H9 (cell line): Measurements from ENCODE around the gene MICU1. TPM values are rescaled to one million over a fixed set of nuclear protein-coding genes. Genes with fewer than 3 reads are reported as not detected.

Experiments
- DNase-seq: peaks from one replicate; pipeline ENCODE4 v3.0.0-alpha.2; 2017
- H2AFZ ChIP-seq: one replicate; pipeline ENCODE4 v1.6.1; 2013; ENCODE audit warnings: mild to moderate bottlenecking, low read length, control low read depth, moderate library complexity
- H2AK5ac ChIP-seq: 2 replicates; pipeline ENCODE4 v1.6.1; 2013; ENCODE audit warnings: low read length, control low read depth, mixed read lengths; ENCODE audit not compliant: insufficient read length
- H2BK120ac ChIP-seq: one replicate; pipeline ENCODE4 v1.6.1; 2013; ENCODE audit warnings: low read depth, mild to moderate bottlenecking, low read length, control low read depth, inconsistent platforms; ENCODE audit not compliant: poor library complexity, severe bottlenecking
- H2BK12ac ChIP-seq: 2 replicates; pipeline ENCODE4 v1.6.1; 2013; ENCODE audit warnings: low read length, control low read depth, mixed read lengths, low read depth; ENCODE audit not compliant: insufficient read length
- H2BK15ac ChIP-seq: 2 replicates; pipeline ENCODE4 v1.6.1; 2013; ENCODE audit warnings: low read depth, low read length, control low read depth
- H2BK20ac ChIP-seq: one replicate; pipeline ENCODE4 v1.6.1; 2013; ENCODE audit warnings: low read depth, mild to moderate bottlenecking, low read length, control low read depth, inconsistent platforms; ENCODE audit not compliant: poor library complexity, severe bottlenecking
- H2BK5ac ChIP-seq: 2 replicates; pipeline ENCODE4 v1.6.1; 2013; ENCODE audit warnings: low read length, control low read depth, mixed read lengths; ENCODE audit not compliant: insufficient read length
- H3K14ac ChIP-seq: 2 replicates; pipeline ENCODE4 v1.6.1; 2013; ENCODE audit warnings: low read length, control low read depth; ENCODE audit not compliant: insufficient read depth
- H3K18ac ChIP-seq: 2 replicates; pipeline ENCODE4 v1.6.1; 2013; ENCODE audit warnings: low read depth, mild to moderate bottlenecking, mixed read lengths, low read length, control low read depth; ENCODE audit not compliant: insufficient read length
- H3K23ac ChIP-seq: 2 replicates; pipeline ENCODE4 v1.6.1; 2013; ENCODE audit warnings: low read length, control low read depth, mixed read lengths, low read depth; ENCODE audit not compliant: insufficient read length
- H3K23me2 ChIP-seq: 2 replicates; pipeline ENCODE4 v1.6.1; 2013; ENCODE audit warnings: low read depth, mild to moderate bottlenecking, mixed read lengths, low read length, control low read depth; ENCODE audit not compliant: insufficient read length, poor library complexity, severe bottlenecking
- H3K27ac ChIP-seq: 2 replicates; pipeline ENCODE4 v1.5.1; 2013; ENCODE audit warnings: low read length, control low read depth, mixed read lengths, low read depth; ENCODE audit not compliant: insufficient read length
- H3K27me3 ChIP-seq: 2 replicates; pipeline ENCODE4 v1.6.1; 2013; ENCODE audit warnings: low read length, control low read depth, inconsistent platforms; ENCODE audit not compliant: insufficient read depth
- H3K4ac ChIP-seq: 2 replicates; pipeline ENCODE4 v1.6.1; 2013; ENCODE audit warnings: low read depth, mild to moderate bottlenecking, control low read depth, inconsistent platforms, low read length, moderate library complexity
- H3K4me1 ChIP-seq: 2 replicates; pipeline ENCODE4 v1.6.1; 2013; ENCODE audit warnings: low read length, control low read depth, inconsistent platforms; ENCODE audit not compliant: insufficient read depth
- H3K4me2 ChIP-seq: 2 replicates; pipeline ENCODE4 v1.6.1; 2013; ENCODE audit warnings: low read length, control low read depth, mixed read lengths; ENCODE audit not compliant: insufficient read length, insufficient read depth
- H3K56ac ChIP-seq: 2 replicates; pipeline ENCODE4 v1.6.1; 2013; ENCODE audit warnings: low read depth, mild to moderate bottlenecking, mixed read lengths, low read length, control low read depth; ENCODE audit not compliant: insufficient read length
- H3K79me1 ChIP-seq: 2 replicates; pipeline ENCODE4 v1.6.1; 2013; ENCODE audit warnings: low read depth, mild to moderate bottlenecking, moderate library complexity, low read length, control low read depth, inconsistent platforms; ENCODE audit not compliant: insufficient read depth, poor library complexity, severe bottlenecking
- H3K79me2 ChIP-seq: 2 replicates; pipeline ENCODE4 v1.6.1; 2013; ENCODE audit warnings: low read length, control low read depth, inconsistent platforms; ENCODE audit not compliant: insufficient read depth
- H3K9ac ChIP-seq: 2 replicates; pipeline ENCODE4 v1.6.1; 2013; ENCODE audit warnings: low read length, control low read depth, mixed read lengths; ENCODE audit not compliant: insufficient read length; ENCODE audit errors: extremely low read depth
- H3K9me3 ChIP-seq: one replicate; pipeline ENCODE4 v1.6.1; 2013; ENCODE audit warnings: low read depth, low read length, inconsistent platforms; ENCODE audit not compliant: control insufficient read depth
- H3T11ph ChIP-seq: one replicate; pipeline ENCODE4 v1.6.1; 2013; ENCODE audit warnings: mild to moderate bottlenecking, low read length, control low read depth, inconsistent platforms
- H4K20me1 ChIP-seq: one replicate; pipeline ENCODE4 v1.6.1; 2013; ENCODE audit not compliant: control insufficient read depth, insufficient read length, insufficient read depth
- H4K5ac ChIP-seq: 2 replicates; pipeline ENCODE4 v1.6.1; 2013; ENCODE audit warnings: low read depth, mild to moderate bottlenecking, mixed read lengths, low read length, control low read depth; ENCODE audit not compliant: insufficient read length
- H4K8ac ChIP-seq: replicated peaks from 2 replicates; pipeline ENCODE4 v1.6.1; 2013; ENCODE audit warnings: low read length, control low read depth, mixed read lengths, low read depth; ENCODE audit not compliant: insufficient read length
- H4K91ac ChIP-seq: 2 replicates; pipeline ENCODE4 v1.6.1; 2013; ENCODE audit warnings: low read depth, mild to moderate bottlenecking, moderate library complexity, mixed read lengths, low read length, control low read depth; ENCODE audit not compliant: insufficient read length
- H3K27ac Mint-ChIP-seq, 3 experiments: 2 replicates in 2 of 3; 3 replicates in 1 of 3; pipeline ENCODE4 v1.8.0; 2020 to 2021; ENCODE audit warnings: mixed read lengths in 3 of 3, mild to moderate bottlenecking in 1 of 3, moderate library complexity in 1 of 3
- H3K27me3 Mint-ChIP-seq: 2 replicates; pipeline ENCODE4 v1.8.0; 2021; ENCODE audit warnings: low read depth, mild to moderate bottlenecking, moderate library complexity, mixed read lengths
- H3K36me3 Mint-ChIP-seq, 3 experiments: 2 replicates in 2 of 3; 3 replicates in 1 of 3; pipeline ENCODE4 v1.8.0; 2020 to 2021; ENCODE audit warnings: low read depth in 3 of 3, mixed read lengths in 3 of 3; ENCODE audit not compliant: insufficient read depth in 1 of 3
- H3K4me1 Mint-ChIP-seq, 2 experiments: 2 replicates each; pipeline ENCODE4 v1.8.0; 2020; ENCODE audit warnings: mixed read lengths in 2 of 2
- H3K4me3 Mint-ChIP-seq, 2 experiments: 2 replicates in 1 of 2; 3 replicates in 1 of 2; pipeline ENCODE4 v1.8.0; 2020 to 2021; ENCODE audit warnings: mild to moderate bottlenecking in 2 of 2, mixed read lengths in 2 of 2, moderate library complexity in 1 of 2
- H3K9me3 Mint-ChIP-seq, 2 experiments: 2 replicates in 1 of 2; 3 replicates in 1 of 2; pipeline ENCODE4 v1.8.0; 2020; ENCODE audit warnings: mild to moderate bottlenecking in 2 of 2, mixed read lengths in 2 of 2, moderate library complexity in 1 of 2
- WGBS: extraction: QIAGEN DNeasy Blood & Tissue Kit; methylation state at CpG from one replicate; pipeline ENCODE4 v1.1.7; 2013; ENCODE audit warnings: missing lambda C conversion rate, low lambda C conversion rate, mixed read lengths; ENCODE audit not compliant: insufficient read length; ENCODE audit errors: extremely low coverage; 5-methylcytosine and 5-hydroxymethylcytosine counted together
- total RNA-seq: library from RNA; stranded (reverse); gene quantifications from 2 replicates; pipeline ENCODE4 v1.2.1, GENCODE V29; 2021
- TF ChIP-seq, protein P1 (sequence below): fragments of 200-600 bp; sonication (generic); conservative IDR thresholded peaks from 3 replicates; pipeline ENCODE4 v1.8.0; 2021; ENCODE audit warnings: antibody characterized with exemption, mild to moderate bottlenecking

The MICU1 gene
- total RNA-seq, 1 experiment from 2014 or later = 33.2 TPM

GRCh38 chr10:72622271-72622670 lies 3.6 kb downstream of the MICU1 start:
- Mint-ChIP-seq H3K27me3 (no peaks in the 10 kb centered on the region), H3K4me1 (peaks cover 4 to 5% of the 10 kb centered on the region in 2 experiments), H3K27ac (peak overlapping the region in 2 of 3 experiments; percentile 17 to 45; a peak in 2 of 7 replicates), H3K36me3 (peaks cover 0 to 4% (median 2%) of the 10 kb centered on the region in 3 experiments; a peak in 3 of 7 replicates), H3K4me3 (no peak overlapping the region), H3K9me3 (no peaks in the 10 kb centered on the region; a peak in 2 of 5 replicates)
- H3K27me3 ChIP-seq = no peaks in the 10 kb centered on the region
- no CpG with 5 or more reads among the region's 1 CpG for WGBS
- H3K14ac ChIP-seq = no peak overlapping the region
- no peak overlapping the region for H4K8ac ChIP-seq
- no peak overlapping the region for H2BK20ac ChIP-seq
- H3K18ac ChIP-seq = no peak overlapping the region
- no peak overlapping the region for H3K56ac ChIP-seq
- peaks cover 5% of the 10 kb centered on the region for H3K23me2 ChIP-seq
- H3K4me1 ChIP-seq = no peaks in the 10 kb centered on the region
- H2BK5ac ChIP-seq = no peak overlapping the region
- DNase-seq = no peak
- no peak overlapping the region for H3T11ph ChIP-seq
- no peaks in the 10 kb centered on the region for H3K9me3 ChIP-seq
- TF ChIP-seq, protein P1, sequence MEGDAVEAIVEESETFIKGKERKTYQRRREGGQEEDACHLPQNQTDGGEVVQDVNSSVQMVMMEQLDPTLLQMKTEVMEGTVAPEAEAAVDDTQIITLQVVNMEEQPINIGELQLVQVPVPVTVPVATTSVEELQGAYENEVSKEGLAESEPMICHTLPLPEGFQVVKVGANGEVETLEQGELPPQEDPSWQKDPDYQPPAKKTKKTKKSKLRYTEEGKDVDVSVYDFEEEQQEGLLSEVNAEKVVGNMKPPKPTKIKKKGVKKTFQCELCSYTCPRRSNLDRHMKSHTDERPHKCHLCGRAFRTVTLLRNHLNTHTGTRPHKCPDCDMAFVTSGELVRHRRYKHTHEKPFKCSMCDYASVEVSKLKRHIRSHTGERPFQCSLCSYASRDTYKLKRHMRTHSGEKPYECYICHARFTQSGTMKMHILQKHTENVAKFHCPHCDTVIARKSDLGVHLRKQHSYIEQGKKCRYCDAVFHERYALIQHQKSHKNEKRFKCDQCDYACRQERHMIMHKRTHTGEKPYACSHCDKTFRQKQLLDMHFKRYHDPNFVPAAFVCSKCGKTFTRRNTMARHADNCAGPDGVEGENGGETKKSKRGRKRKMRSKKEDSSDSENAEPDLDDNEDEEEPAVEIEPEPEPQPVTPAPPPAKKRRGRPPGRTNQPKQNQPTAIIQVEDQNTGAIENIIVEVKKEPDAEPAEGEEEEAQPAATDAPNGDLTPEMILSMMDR = no peak
- H3K79me2 ChIP-seq = peaks cover 2% of the 10 kb centered on the region; the same call in 1 of the 2 replicates
- no peak overlapping the region for H2BK120ac ChIP-seq
- H4K5ac ChIP-seq = no peak overlapping the region
- H4K91ac ChIP-seq = no peak overlapping the region
- no peak overlapping the region for H3K4ac ChIP-seq
- no peak overlapping the region for H3K9ac ChIP-seq
- H3K79me1 ChIP-seq = peaks cover 8% of the 10 kb centered on the region
- H3K27ac ChIP-seq = no peak overlapping the region
- no peak overlapping the region for H2BK12ac ChIP-seq
- no peak overlapping the region for H2AFZ ChIP-seq
- no peak overlapping the region for H2BK15ac ChIP-seq
- no peak overlapping the region for H2AK5ac ChIP-seq
- no peaks in the 10 kb centered on the region for H4K20me1 ChIP-seq
- H3K4me2 ChIP-seq = no peak overlapping the region
- H3K23ac ChIP-seq = no peak overlapping the region
